ENCODE results near the gene D2HGDH. TPM values are rescaled to one million over a fixed set of nuclear protein-coding genes. Genes with fewer than 3 reads are reported as not detected.

Gene D2HGDH
- total RNA-seq, 2 experiments from 2014 or later = 23.2 to 68.1 TPM

DNA sequence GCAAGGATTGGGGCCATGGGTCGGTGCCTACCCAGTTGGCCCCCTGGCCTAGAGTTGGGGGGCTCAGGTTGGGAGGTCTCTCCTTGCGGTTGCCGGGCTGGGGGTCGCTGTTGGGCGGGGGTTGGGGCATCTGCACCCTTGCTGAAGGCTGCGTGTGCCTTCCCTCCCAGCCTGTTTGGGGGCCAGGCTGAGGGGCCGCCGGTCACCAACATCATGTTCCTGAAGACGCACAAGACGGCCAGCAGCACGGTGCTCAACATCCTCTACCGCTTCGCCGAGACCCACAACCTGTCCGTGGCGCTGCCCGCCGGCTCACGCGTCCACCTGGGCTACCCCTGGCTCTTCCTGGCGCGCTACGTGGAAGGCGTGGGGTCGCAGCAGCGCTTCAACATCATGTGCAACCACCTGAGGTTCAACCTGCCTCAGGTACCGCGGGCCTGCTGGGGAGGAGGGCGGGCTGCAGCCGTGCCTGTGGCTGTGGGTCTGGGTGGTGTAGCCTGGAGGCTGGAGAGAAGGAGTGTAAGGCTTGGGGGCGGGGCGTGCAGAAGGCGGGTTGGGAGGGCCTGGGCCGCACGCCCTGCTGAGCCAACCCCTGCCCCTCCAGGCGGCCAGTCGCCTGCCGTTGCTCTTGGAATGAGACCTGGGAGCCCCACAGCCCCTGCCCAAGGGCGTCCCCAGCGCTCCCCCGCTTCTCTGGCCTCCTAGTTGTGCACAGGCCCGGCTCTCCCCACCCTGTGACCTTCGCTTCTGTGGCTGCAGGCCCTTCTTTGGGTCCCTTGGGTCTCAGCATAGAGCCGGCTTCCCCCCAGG, 67.4 kb downstream of the D2HGDH start:
- DNase-seq (ENCODE audit: low spot score) = no peak
- Histone ChIP-seq H4K20me1 (ENCODE audit: insufficient read depth, low read length) (no peaks in the 10 kb centered on the region), H3K36me3 (ENCODE audit: insufficient read depth, low read length) (no peaks in the 10 kb centered on the region), H3K79me2 (ENCODE audit: insufficient read depth, low read depth, low read length) (no peaks in the 10 kb centered on the region), H2AFZ (ENCODE audit: low read length) (no peak overlapping the region), H3K9me2 (ENCODE audit: insufficient read depth, low read length) (no peaks in the 10 kb centered on the region), H3K4me2 (ENCODE audit: low read length) (no peak overlapping the region), H3K4me1 (ENCODE audit: insufficient read depth, low read length, poor library complexity, severe bottlenecking) (peaks cover 3% of the 10 kb centered on the region), H3K4me3 (ENCODE audit: low read depth, low read length, poor library complexity, severe bottlenecking) (no peak overlapping the region), H3K27ac (ENCODE audit: low read depth, low read length, poor library complexity, severe bottlenecking) (no peak overlapping the region), H3K9me3 (ENCODE audit: low read length) (no peaks in the 10 kb centered on the region)
- BruUV-seq (replicated peaks) = no TSS peak
- intact Hi-C loops (cut with micrococcal nuclease; ENCODE audit: unreplicated experiment) = no loop called here
- TF ChIP-seq, protein P1, sequence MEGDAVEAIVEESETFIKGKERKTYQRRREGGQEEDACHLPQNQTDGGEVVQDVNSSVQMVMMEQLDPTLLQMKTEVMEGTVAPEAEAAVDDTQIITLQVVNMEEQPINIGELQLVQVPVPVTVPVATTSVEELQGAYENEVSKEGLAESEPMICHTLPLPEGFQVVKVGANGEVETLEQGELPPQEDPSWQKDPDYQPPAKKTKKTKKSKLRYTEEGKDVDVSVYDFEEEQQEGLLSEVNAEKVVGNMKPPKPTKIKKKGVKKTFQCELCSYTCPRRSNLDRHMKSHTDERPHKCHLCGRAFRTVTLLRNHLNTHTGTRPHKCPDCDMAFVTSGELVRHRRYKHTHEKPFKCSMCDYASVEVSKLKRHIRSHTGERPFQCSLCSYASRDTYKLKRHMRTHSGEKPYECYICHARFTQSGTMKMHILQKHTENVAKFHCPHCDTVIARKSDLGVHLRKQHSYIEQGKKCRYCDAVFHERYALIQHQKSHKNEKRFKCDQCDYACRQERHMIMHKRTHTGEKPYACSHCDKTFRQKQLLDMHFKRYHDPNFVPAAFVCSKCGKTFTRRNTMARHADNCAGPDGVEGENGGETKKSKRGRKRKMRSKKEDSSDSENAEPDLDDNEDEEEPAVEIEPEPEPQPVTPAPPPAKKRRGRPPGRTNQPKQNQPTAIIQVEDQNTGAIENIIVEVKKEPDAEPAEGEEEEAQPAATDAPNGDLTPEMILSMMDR (conservative IDR thresholded peaks at IDR 0.05; ENCODE audit: low read length) = no peak
- TF ChIP-seq EZH2phosphoT487 (IDR thresholded peaks at IDR 0.05; ENCODE audit: borderline replicate concordance, low read depth, low read length) = no peak
- POLR2A ChIA-PET = no interaction called here
- CTCF ChIA-PET (ENCODE audit: unreplicated experiment) = no interaction called here

DNA sequence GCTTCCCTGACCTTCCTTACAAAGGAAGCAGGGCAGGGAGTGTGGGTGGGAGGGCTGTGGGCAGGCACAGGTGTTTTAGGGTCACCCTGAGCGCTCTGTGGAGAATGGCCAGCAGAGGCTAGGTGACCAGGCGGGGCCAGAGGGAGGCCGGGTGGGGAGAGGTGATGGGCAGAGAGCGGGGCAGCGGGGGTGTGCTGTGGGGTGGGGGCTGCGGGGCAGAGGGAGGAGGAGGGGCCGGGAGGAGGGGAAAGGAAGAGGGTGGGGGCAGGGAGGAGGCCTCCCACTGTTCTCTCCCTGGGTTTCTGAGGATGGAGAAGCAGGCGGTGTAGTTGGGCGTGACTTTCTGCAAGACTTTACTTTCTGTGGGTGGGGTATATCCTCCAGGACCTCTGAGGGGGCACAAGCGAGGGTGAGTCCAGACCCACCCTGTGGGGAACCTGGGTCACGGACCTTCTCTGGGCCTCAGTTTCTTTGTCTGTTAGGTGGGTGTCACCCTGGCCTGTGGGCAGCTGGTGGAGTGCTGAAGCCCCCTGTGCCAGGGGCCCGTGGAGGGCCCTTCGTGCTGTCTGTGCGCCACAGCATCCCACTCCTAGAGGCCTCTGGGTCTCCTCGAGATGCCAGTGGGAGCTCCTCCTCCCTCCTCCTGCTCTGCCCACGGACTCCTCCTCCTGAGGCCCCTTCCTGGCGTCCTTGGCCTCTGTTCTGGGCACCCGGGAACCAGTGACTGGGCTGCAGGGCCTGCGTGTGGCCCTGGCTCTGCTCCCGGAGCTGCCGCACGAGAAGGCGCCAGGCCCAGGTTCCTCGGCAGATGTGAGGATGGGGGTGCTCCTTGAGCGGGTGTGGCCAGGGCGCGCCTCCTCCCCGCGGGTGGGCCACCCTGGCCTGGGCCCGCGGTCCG, 68.2 kb downstream of the D2HGDH start:
- H3K9me3 ChIP-seq (ENCODE audit: low read length) = no peaks in the 10 kb centered on the region
- ChIA-PET CTCF (ENCODE audit: unreplicated experiment) (interaction anchor here (0.7 kb wide), 1 partner anchor 27 kb away, joined by 3 read pairs; no protein-coding TSS in a partner anchor), POLR2A (no interaction called here)
- TF ChIP-seq, protein P1 (conservative IDR thresholded peaks at IDR 0.05; ENCODE audit: low read length) = no peak
- no peak for TF ChIP-seq EZH2phosphoT487 (IDR thresholded peaks at IDR 0.05; ENCODE audit: borderline replicate concordance, low read depth, low read length)
- no peaks in the 10 kb centered on the region for H3K79me2 ChIP-seq (ENCODE audit: insufficient read depth, low read depth, low read length)
- H3K4me2 ChIP-seq (ENCODE audit: low read length) = no peak overlapping the region
- no peaks in the 10 kb centered on the region for H3K36me3 ChIP-seq (ENCODE audit: insufficient read depth, low read length)
- peaks cover 3% of the 10 kb centered on the region for H3K4me1 ChIP-seq (ENCODE audit: insufficient read depth, low read length, poor library complexity, severe bottlenecking)
- no peak overlapping the region for H3K4me3 ChIP-seq (ENCODE audit: low read depth, low read length, poor library complexity, severe bottlenecking)
- no peaks in the 10 kb centered on the region for H3K9me2 ChIP-seq (ENCODE audit: insufficient read depth, low read length)
- no peaks in the 10 kb centered on the region for H4K20me1 ChIP-seq (ENCODE audit: insufficient read depth, low read length)
- H3K27ac ChIP-seq (ENCODE audit: low read depth, low read length, poor library complexity, severe bottlenecking) = no peak overlapping the region
- no peak for DNase-seq (ENCODE audit: low spot score)
- intact Hi-C loops (cut with micrococcal nuclease; ENCODE audit: unreplicated experiment) = no loop called here
- H2AFZ ChIP-seq (ENCODE audit: low read length) = no peak overlapping the region
- no TSS peak for BruUV-seq (replicated peaks)

All from OCI-LY7 (cell line).